Adipose tissue (tissue), 3 donors: Measurements from ENCODE around the gene L3HYPDH. TPM values are rescaled to one million over a fixed set of nuclear protein-coding genes. Genes with fewer than 3 reads are reported as not detected.

Source experiments
- H3K27ac ChIP-seq: one replicate; pipeline ENCODE4 v1.5.1; 2013; ENCODE audit warnings: low read depth, low read length
- WGBS, 3 donors: extraction: QIAGEN DNeasy Blood & Tissue Kit; methylation state at CpG; one replicate each; pipeline ENCODE4 v1.1.7; 2013; 5-methylcytosine and 5-hydroxymethylcytosine counted together
- polyA plus RNA-seq, 3 donors: library from polyadenylated mRNA; stranded (reverse); fragments of 200-250 nt; gene quantifications; one replicate each; pipeline ENCODE4 v1.2.3, GENCODE V29; 2013
- donor health status: healthy with polysubstance abuse.
- donor health status: Bipolar disorder and iron deficiency.
- donor health status: healthy.

L3HYPDH gene
- polyA plus RNA-seq: 10 to 100 TPM; 11.1 to 27.7 (median 20.5) TPM

- 0% methylated on average over 80 to 92 of the region's 92 CpGs for WGBS, 3 donors
- no peak within 1 kb of the TSS for H3K27ac ChIP-seq
Measured at GRCh38 chr14:59483819-59484638, at the start of gene L3HYPDH, which contains the start of gene JKAMP. Gene L3HYPDH, minus strand, starts transcription at chr14:59484408. Its CDS starts 92 bp downstream, at chr14:59484316. Gene JKAMP, plus strand, starts transcription at chr14:59484517. Its CDS starts 73 bp downstream, at chr14:59484590.

- WGBS, 3 donors: 77 to 83% (median 80%) methylated on average over 1 of the region's 1 CpG
Measured at GRCh38 chr14:59532419-59532818, 48.2 kb upstream of the L3HYPDH start.

DNA sequence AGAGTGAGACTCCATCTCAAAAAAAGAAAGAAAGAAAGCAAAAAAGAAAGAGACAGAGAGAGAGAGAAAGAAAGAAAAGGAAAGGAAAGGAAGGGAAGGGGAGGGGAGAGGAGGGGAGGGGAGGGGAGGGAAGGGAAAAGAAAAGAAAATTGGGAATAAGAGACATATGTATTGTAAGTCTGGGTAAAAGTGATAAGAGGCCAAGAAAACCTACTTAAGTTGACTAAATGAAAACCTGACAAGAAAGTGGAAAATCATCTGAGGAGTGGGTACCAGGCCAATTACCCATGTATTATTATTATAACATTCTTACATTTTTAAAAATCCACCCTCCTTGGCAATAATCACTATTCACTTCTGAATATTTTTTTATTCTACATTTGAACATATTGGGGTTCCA lies 46.1 kb upstream of the L3HYPDH start:
- no peak overlapping the region for H3K27ac ChIP-seq

More at GRCh38 chr14:59532419-59532818, 48.2 kb upstream of the L3HYPDH start:
- no peak overlapping the region for H3K27ac ChIP-seq

DNA sequence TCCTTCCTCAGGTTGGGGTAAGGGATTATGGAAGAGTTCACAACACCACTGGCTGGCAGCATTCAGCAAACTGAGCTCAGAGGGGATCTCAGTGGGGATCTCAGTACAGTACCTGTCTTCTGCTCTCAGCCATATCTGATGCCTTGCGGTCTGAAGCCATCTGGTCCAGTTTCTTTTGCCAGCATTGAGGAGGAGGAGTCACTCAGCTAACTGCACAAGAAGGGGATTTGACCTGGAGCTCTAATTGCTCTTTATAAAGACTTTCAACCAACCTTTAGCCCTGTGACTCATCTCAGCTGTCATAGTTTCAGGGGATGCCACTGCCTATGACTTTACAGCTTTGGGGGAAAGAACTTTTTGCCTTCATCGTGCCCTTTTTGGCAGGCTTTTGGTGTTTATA lies 45.0 kb upstream of the L3HYPDH start:
- H3K27ac ChIP-seq: no peak overlapping the region
- WGBS, 3 donors: 70 to 80% (median 79%) methylated on average over 2 of the region's 2 CpGs

DNA sequence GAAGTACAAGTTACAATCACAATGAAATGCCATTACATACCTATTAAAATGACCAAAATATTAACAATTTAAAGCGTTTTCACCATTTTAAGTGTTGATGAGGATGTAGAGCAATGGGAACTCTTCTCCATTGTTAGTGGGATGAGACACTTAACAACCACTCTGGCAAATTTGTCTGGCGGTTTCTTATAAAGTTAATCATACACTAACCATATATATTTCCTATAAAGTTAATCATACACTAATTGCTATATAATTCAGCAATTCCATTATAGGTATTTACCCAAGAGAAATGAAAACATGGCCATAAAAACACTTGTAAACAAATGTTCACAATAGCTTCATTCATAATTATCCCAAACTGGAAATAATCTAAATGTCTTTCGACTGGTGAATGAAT lies 36.0 kb upstream of the L3HYPDH start:
- no peak overlapping the region for H3K27ac ChIP-seq
- 76 to 91% (median 90%) methylated on average over 3 of the region's 3 CpGs for WGBS, 3 donors

DNA sequence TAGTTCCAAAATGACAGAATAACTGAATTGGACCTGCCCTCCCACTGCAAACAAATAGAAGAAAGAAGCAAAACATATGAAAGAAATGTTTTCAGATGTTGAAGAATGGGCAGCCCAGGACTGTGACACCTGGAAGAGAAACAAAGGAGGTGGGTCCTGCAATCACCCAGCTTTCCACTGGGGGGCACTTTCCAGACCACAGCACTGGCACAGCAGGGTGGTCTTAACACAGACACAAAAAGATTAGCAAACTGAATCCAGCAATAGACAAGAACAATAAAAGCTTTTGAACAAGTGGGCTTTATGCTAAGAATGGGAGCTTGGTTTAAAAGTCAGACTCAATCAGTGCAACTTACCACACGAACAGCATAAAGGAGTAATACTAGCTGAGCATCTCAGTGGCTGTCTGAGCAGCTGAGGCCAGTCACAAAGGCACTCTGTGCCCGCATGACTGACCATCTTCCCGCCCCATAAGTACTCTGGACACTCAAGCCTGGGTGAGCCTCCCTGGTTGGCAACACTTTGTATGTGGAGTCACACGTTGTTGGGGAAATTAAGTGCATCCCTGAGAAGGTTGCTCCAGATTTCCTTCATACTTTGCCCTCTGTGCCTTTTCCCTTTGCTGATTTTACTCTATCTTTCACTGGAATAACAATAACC lies 27.8 kb upstream of the L3HYPDH start:
- no peak overlapping the region for H3K27ac ChIP-seq
- 73 to 87% (median 76%) methylated on average over 4 of the region's 4 CpGs for WGBS, 3 donors

DNA sequence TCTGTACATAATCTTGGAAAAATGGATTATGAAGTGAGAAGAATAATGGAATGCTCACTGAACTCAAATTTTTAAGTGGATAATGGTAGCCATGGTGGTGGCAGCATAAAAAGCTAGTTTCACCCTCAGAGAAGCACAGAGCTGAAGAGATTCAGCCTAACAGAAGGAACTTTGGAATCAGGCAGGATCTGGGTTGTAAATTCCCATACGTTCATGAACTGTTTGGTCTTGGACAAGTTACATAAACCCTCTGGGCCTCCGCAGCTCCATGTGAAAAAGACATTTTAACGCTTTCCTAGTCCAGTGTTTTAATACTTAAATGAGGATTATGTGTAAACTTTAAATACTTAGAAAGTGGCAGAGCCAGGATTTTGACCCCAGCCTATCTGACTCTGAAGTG lies 26.8 kb upstream of the L3HYPDH start:
- WGBS, 3 donors: 33 to 62% (median 37%) methylated on average over 3 of the region's 3 CpGs

GRCh38 chr14:59510001-59510400 lies 25.8 kb upstream of the L3HYPDH start:
- no peak overlapping the region for H3K27ac ChIP-seq
- 87 to 90% (median 87%) methylated on average over 2 of the region's 2 CpGs for WGBS, 3 donors

More for the DNA sequence above, 26.8 kb upstream of the L3HYPDH start:
- H3K27ac ChIP-seq: no peak overlapping the region

- no peak overlapping the region for H3K27ac ChIP-seq
- 73 to 87% (median 80%) methylated on average over 3 of the region's 3 CpGs for WGBS, 3 donors
Measured at GRCh38 chr14:59509101-59509500, 24.9 kb upstream of the L3HYPDH start.

GRCh38 chr14:59507752-59508103 lies 23.5 kb upstream of the L3HYPDH start:
- 83 to 97% (median 89%) methylated on average over 3 of the region's 3 CpGs for WGBS, 3 donors
- no peak overlapping the region for H3K27ac ChIP-seq

DNA sequence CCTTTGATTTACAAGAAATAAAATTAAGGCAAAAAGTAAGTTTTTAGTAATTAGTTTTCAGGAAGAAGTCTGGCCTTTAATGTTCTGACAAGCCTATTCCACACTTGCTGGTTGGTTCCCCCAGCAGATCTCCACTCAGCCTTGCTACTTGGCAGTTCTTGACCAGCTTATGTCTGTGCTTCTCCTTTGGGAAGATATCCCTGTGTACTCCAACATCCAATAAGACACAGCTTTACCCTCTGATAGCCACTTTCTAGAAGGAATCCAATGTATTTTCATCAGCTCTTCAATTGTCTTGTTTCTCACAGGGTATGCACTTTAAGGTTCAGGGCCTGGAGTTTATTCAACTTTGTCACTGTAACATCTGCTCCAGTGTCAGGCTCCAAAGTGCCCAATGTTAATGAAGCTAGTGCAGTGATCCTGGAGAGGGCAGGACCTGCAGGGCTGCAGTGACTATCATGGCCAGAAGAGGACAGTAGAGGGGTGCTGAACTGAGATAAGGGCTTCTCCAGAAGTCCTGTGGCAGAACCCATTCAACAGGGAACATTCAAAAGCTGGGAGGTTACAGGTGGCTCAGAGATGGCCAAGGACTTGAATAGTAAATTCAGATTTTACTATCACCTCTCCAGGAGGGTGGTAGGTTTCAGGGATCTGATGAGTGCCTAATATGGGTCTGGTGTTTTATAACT lies 23.0 kb upstream of the L3HYPDH start:
- H3K27ac ChIP-seq: no peak overlapping the region

DNA sequence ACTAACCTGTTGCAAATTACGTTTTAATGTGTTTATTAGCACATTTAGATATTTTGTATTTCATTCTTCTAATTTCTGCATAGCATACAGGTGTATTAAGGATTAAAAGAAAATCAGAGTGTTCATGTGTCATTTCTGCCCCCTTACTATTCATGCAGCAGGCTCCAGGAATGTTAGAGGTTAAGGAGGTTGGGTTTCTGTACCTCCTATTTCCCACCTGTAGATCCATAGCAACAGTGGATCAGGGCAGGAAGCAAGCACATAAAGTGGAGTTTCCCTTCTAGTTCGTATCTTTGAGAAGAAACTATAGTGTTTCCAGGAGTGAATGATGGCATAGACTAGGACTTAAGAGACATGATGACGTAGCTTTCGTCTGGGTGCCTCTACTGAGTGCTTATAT lies 19.0 kb upstream of the L3HYPDH start:
- H3K27ac ChIP-seq: no peak overlapping the region
- WGBS, 3 donors: 78 to 93% (median 88%) methylated on average over 4 of the region's 4 CpGs

DNA sequence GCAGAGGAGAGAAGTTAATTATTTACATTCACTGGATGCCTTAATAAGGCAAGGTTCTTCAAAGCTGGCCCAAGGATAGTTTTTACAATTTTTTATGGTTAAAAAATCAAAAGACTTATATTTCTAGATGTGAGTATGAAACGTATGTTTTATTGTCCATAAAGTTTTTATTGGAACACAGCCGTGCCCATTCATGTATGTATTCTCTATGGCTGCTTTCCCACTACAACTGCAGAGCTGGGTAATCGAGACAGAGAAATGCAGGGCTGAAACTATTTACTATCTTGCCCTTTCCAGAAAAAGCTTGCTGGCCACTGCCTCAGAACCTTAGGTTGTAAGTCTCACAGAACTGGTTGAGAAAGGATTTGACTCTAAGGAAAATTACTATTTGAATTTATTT lies 16.5 kb upstream of the L3HYPDH start:
- no peak overlapping the region for H3K27ac ChIP-seq
- 84 to 94% (median 87%) methylated on average over 3 of the region's 3 CpGs for WGBS, 3 donors

- H3K27ac ChIP-seq: no peak overlapping the region
- 58 to 97% (median 85%) methylated on average over 1 of the region's 1 CpG for WGBS, 3 donors
Measured at GRCh38 chr14:59492384-59492783, 8.2 kb upstream of the L3HYPDH start.

- no peak overlapping the region for H3K27ac ChIP-seq
- WGBS, 3 donors: 75 to 91% (median 78%) methylated on average over 3 of the region's 3 CpGs
Measured at GRCh38 chr14:59490756-59491155, 6.5 kb upstream of the L3HYPDH start.

- no peak overlapping the region for H3K27ac ChIP-seq
- 0 to 1% (median 0%) methylated on average over 32 of the region's 32 CpGs for WGBS, 3 donors
Measured at GRCh38 chr14:59484639-59485175, 499 bp upstream of the L3HYPDH start.

DNA sequence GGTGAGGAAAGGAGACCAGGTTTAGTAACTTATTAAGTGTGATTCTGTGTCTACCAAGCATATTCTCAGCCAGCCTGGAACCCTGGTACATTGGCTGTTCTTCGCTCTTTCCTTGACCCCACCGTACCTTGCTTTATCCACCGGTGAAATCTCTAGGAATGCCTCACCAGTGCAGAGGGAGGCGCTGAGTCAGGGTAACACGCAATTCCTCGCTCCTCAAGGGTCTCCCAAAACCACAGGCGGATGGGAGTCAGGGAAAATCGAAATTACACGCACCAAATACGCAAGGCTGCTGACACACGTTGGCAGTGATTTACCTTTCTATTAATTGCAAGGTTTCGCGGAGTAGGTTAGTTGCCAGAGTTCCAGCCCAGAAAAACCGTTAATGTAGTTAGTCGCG lies 845 bp downstream of the L3HYPDH start:
- 1 to 4% (median 4%) methylated on average over 16 of the region's 16 CpGs for WGBS, 3 donors

GRCh38 chr14:59482541-59483331 lies 1.5 kb downstream of the L3HYPDH start:
- 40 to 63% (median 41%) methylated on average over 6 of the region's 6 CpGs for WGBS, 3 donors
- H3K27ac ChIP-seq: no peak overlapping the region

More for the DNA sequence above, 845 bp downstream of the L3HYPDH start:
- H3K27ac ChIP-seq: no peak overlapping the region
